Measurements from ENCODE around the gene CIB4.

GRCh38 chr2:26585966-26586365, 55.2 kb downstream of the CIB4 start:
- TF ChIP-seq CTCF (IDR thresholded peaks at IDR 0.05) = no peak
- TF ChIP-seq POLR2A (IDR thresholded peaks at IDR 0.05) = no peak
- no peak for TF ChIP-seq EP300 (IDR thresholded peaks at IDR 0.05)

All from ovary (tissue), 3 donors.